Pons (tissue), 1 donor: ENCODE results near the gene ALG8.
"Not testable (repeated sequence)": the region's sequence is repeated elsewhere in the genome, so short reads cannot be mapped to it uniquely, and the experiment has no call there.

ENCODE experiments used
- DNase-seq: peaks from one replicate; pipeline ENCODE4 v3.0.0-alpha.2; 2016; ENCODE audit warnings: low spot score

The ALG8 gene

GRCh38 chr11:78139422-78140391 lies at the start of gene ALG8:
TSS of gene ALG8 (minus strand) at chr11:78139626. CDS start at chr11:78139588, 38 bp downstream.
- DNase-seq: peak; percentile 94

GRCh38 chr11:78188286-78189173 lies 49.1 kb upstream of the ALG8 start, which contains the start of the genes KCTD21 and USP35:
TSS of gene KCTD21 (minus strand) at chr11:78188626. CDS start at chr11:78174554, 14,072 bp downstream.
TSS of gene USP35 (plus strand) at chr11:78188919. CDS start at chr11:78196246, 7,327 bp downstream.
- DNase-seq: peak; percentile 97

- DNase-seq: no peak
Measured at GRCh38 chr11:78187366-78188285, 48.2 kb upstream of the ALG8 start.

GRCh38 chr11:78181185-78181584 lies 41.8 kb upstream of the ALG8 start:
- DNase-seq: no peak

GRCh38 chr11:78180751-78181150 lies 41.3 kb upstream of the ALG8 start:
- DNase-seq: no peak

- DNase-seq: no peak
Measured at GRCh38 chr11:78179459-78180071, 40.1 kb upstream of the ALG8 start.

- no peak for DNase-seq
Measured at GRCh38 chr11:78177216-78177615, 37.8 kb upstream of the ALG8 start.

- no peak for DNase-seq
Measured at GRCh38 chr11:78176605-78177141, 37.2 kb upstream of the ALG8 start.

GRCh38 chr11:78175862-78176261 lies 36.4 kb upstream of the ALG8 start:
- DNase-seq: not testable (repeated sequence)

- DNase-seq: no peak
Measured at GRCh38 chr11:78171951-78172350, 32.5 kb upstream of the ALG8 start.

GRCh38 chr11:78170874-78171549 lies 31.6 kb upstream of the ALG8 start:
- DNase-seq: no peak

- no peak for DNase-seq
Measured at GRCh38 chr11:78170413-78170812, 31.0 kb upstream of the ALG8 start.

GRCh38 chr11:78168539-78169477 lies 29.4 kb upstream of the ALG8 start:
- no peak for DNase-seq

- no peak for DNase-seq
Measured at GRCh38 chr11:78166855-78167469, 27.5 kb upstream of the ALG8 start.

- DNase-seq: no peak
Measured at GRCh38 chr11:78164471-78164870, 25.0 kb upstream of the ALG8 start.

- DNase-seq: no peak
Measured at GRCh38 chr11:78163828-78164227, 24.4 kb upstream of the ALG8 start.

GRCh38 chr11:78161962-78162371 lies 22.5 kb upstream of the ALG8 start:
- DNase-seq: no peak

- DNase-seq: no peak
Measured at GRCh38 chr11:78161346-78161745, 21.9 kb upstream of the ALG8 start.
